ENCODE results near the gene DOK3. TPM values are rescaled to one million over a fixed set of nuclear protein-coding genes. Genes with fewer than 3 reads are reported as not detected.

DOK3 gene
- total RNA-seq, 6 experiments from 2014 or later = 1.1 to 2.6 (median 1.3) TPM

- H3K27ac Mint-ChIP-seq = peak overlapping the region; percentile 45; the same call in 1 of the 2 replicates
- H3K9me3 Mint-ChIP-seq = no peaks in the 10 kb centered on the region
- peaks cover 28% of the 10 kb centered on the region for H3K36me3 Mint-ChIP-seq (ENCODE audit: low read depth)
- TF ChIP-seq CTCF (IDR thresholded peaks at IDR 0.05) = no peak
- H3K27me3 Mint-ChIP-seq (ENCODE audit: insufficient read depth) = peaks cover 12% of the 10 kb centered on the region
- DNase-seq = no peak
- H3K4me1 Mint-ChIP-seq (ENCODE audit: low read depth) = peaks cover 16% of the 10 kb centered on the region
- no peak overlapping the region for H3K4me3 Mint-ChIP-seq
Observed at GRCh38 chr5:177459819-177460628, 49.6 kb downstream of the DOK3 start.

- no peak for DNase-seq
- TF ChIP-seq CTCF (IDR thresholded peaks at IDR 0.05) = no peak
- peaks cover 27% of the 10 kb centered on the region for H3K36me3 Mint-ChIP-seq (ENCODE audit: low read depth)
- peak overlapping the region; percentile 84; the same call in 1 of the 2 replicates for H3K27ac Mint-ChIP-seq
- no peak overlapping the region for H3K4me3 Mint-ChIP-seq
- H3K9me3 Mint-ChIP-seq = no peaks in the 10 kb centered on the region
- H3K4me1 Mint-ChIP-seq (ENCODE audit: low read depth) = peaks cover 16% of the 10 kb centered on the region
- H3K27me3 Mint-ChIP-seq (ENCODE audit: insufficient read depth) = peaks cover 12% of the 10 kb centered on the region
Observed at GRCh38 chr5:177459357-177459756, 50.3 kb downstream of the DOK3 start.

- Mint-ChIP-seq H3K27ac (peak overlapping the region; percentile 84), H3K4me1 (ENCODE audit: low read depth) (peaks cover 16% of the 10 kb centered on the region), H3K4me3 (no peak overlapping the region), H3K9me3 (no peaks in the 10 kb centered on the region), H3K36me3 (ENCODE audit: low read depth) (peaks cover 27% of the 10 kb centered on the region), H3K27me3 (ENCODE audit: insufficient read depth) (peaks cover 14% of the 10 kb centered on the region)
- DNase-seq = peak; percentile 68
- no peak for TF ChIP-seq CTCF (IDR thresholded peaks at IDR 0.05)
Observed at GRCh38 chr5:177458912-177459350, 50.7 kb downstream of the DOK3 start.

GRCh38 chr5:177457852-177458681, 51.6 kb downstream of the DOK3 start:
- Mint-ChIP-seq H3K36me3 (ENCODE audit: low read depth) (peaks cover 20% of the 10 kb centered on the region), H3K4me1 (ENCODE audit: low read depth) (peaks cover 16% of the 10 kb centered on the region), H3K4me3 (no peak overlapping the region), H3K9me3 (no peaks in the 10 kb centered on the region; the same call in 1 of the 2 replicates), H3K27me3 (ENCODE audit: insufficient read depth) (peaks cover 19% of the 10 kb centered on the region), H3K27ac (peak overlapping the region; percentile 84)
- no peak for DNase-seq
- no peak; the same call in 1 of the 2 replicates for TF ChIP-seq CTCF (IDR thresholded peaks at IDR 0.05)

GRCh38 chr5:177456976-177457851, 52.4 kb downstream of the DOK3 start:
- peak overlapping the region; percentile 84 for H3K27ac Mint-ChIP-seq
- no peaks in the 10 kb centered on the region; the same call in 1 of the 2 replicates for H3K9me3 Mint-ChIP-seq
- peaks cover 20% of the 10 kb centered on the region for H3K36me3 Mint-ChIP-seq (ENCODE audit: low read depth)
- peak; percentile 97 for DNase-seq
- peaks cover 20% of the 10 kb centered on the region for H3K27me3 Mint-ChIP-seq (ENCODE audit: insufficient read depth)
- TF ChIP-seq CTCF (IDR thresholded peaks at IDR 0.05) = peak; percentile 81
- peaks cover 16% of the 10 kb centered on the region for H3K4me1 Mint-ChIP-seq (ENCODE audit: low read depth)
- H3K4me3 Mint-ChIP-seq = peak overlapping the region; percentile 64

Measured in HFFc6 (cell line).